Right atrium auricular region (tissue), 2 donors: Measurements from ENCODE around the gene GPHB5. TPM values are rescaled to one million over a fixed set of nuclear protein-coding genes. Genes with fewer than 3 reads are reported as not detected.
"Not testable (repeated sequence)": the region's sequence is repeated elsewhere in the genome, so short reads cannot be mapped to it uniquely, and the experiment has no call there.

Experiments used
- DNase-seq: peaks from one replicate; pipeline ENCODE4 v3.0.0-alpha.2; 2019; ENCODE audit warnings: low spot score
- H3K27ac ChIP-seq, 2 donors: fragments of 200-600 bp; sonication (generic); 1 replicate in 1 of 2; 2 replicates in 1 of 2; pipeline ENCODE4 v1.5.1; 2016 to 2019
- H3K27me3 ChIP-seq, 2 donors: fragments of 200-600 bp; sonication (generic); one replicate each; pipeline versions ENCODE4 v1.5.1 to v1.6.0; 2017 to 2019
- H3K36me3 ChIP-seq: fragments of 200-600 bp; sonication (generic); one replicate; pipeline ENCODE4 v1.5.1; 2016
- H3K4me1 ChIP-seq, 2 donors: fragments of 200-600 bp; sonication (generic); one replicate each; pipeline versions ENCODE4 v1.5.1 to v1.6.0; 2017 to 2019
- H3K4me3 ChIP-seq, 2 donors: fragments of 200-600 bp; sonication (generic); 1 replicate in 1 of 2; 2 replicates in 1 of 2; pipeline ENCODE4 v1.5.1; 2017 to 2019; ENCODE audit warnings: mild to moderate bottlenecking in 1 of 2, moderate library complexity in 1 of 2
- H3K9me3 ChIP-seq, 2 donors: fragments of 200-600 bp; sonication (generic); one replicate each; pipeline ENCODE4 v1.5.1; 2019
- CTCF ChIP-seq, 2 donors: fragments of 200-600 bp; sonication (generic); IDR thresholded peaks; one replicate each; pipeline ENCODE4 v1.5.1; 2019; ENCODE audit warnings: antibody characterized with exemption in 2 of 2
- total RNA-seq, 2 donors: library from RNA; depleted of rRNA; stranded (reverse); fragments of >200 nt; gene quantifications; one replicate each; pipeline ENCODE4 v1.1.0, GENCODE V29; 2016

Gene GPHB5
- total RNA-seq, 2 donors from 2014 or later, result not detected

GRCh38 chr14:63326840-63327239 is 8.1 kb upstream of the GPHB5 start:
- no peaks in the 10 kb centered on the region for H3K36me3 ChIP-seq
- H3K9me3 ChIP-seq, result no peaks in the 10 kb centered on the region
- DNase-seq, result no peak
- peaks cover 0 to 7% of the 10 kb centered on the region in 2 donors for H3K4me1 ChIP-seq
- H3K4me3 ChIP-seq, result no peak overlapping the region
- no peak overlapping the region for H3K27ac ChIP-seq
- TF ChIP-seq CTCF (IDR thresholded peaks at IDR 0.05), result no peak
- no peaks in the 10 kb centered on the region for H3K27me3 ChIP-seq

- H3K4me1 ChIP-seq, result no peaks in the 10 kb centered on the region
- no peak overlapping the region for H3K27ac ChIP-seq
- H3K27me3 ChIP-seq, result no peaks in the 10 kb centered on the region
- H3K4me3 ChIP-seq, result no peak overlapping the region
- TF ChIP-seq CTCF (IDR thresholded peaks at IDR 0.05), result no peak
- no peaks in the 10 kb centered on the region for H3K36me3 ChIP-seq
- DNase-seq, result no peak
- no peaks in the 10 kb centered on the region for H3K9me3 ChIP-seq
Observed at GRCh38 chr14:63322897-63323573, 4.3 kb upstream of the GPHB5 start.

- DNase-seq, result no peak
- Histone ChIP-seq H3K27me3 (no peaks in the 10 kb centered on the region), H3K4me1 (no peaks in the 10 kb centered on the region), H3K27ac (no peak overlapping the region), H3K9me3 (no peaks in the 10 kb centered on the region), H3K36me3 (no peaks in the 10 kb centered on the region), H3K4me3 (no peak overlapping the region)
- TF ChIP-seq CTCF (IDR thresholded peaks at IDR 0.05), result no peak
Observed at GRCh38 chr14:63322472-63322871, 3.7 kb upstream of the GPHB5 start.

GRCh38 chr14:63308723-63309317 is 9.9 kb downstream of the GPHB5 start:
- no peak for DNase-seq
- H3K9me3 ChIP-seq, result no peaks in the 10 kb centered on the region
- no peaks in the 10 kb centered on the region for H3K27me3 ChIP-seq
- no peaks in the 10 kb centered on the region for H3K4me1 ChIP-seq
- H3K27ac ChIP-seq, result no peak overlapping the region
- TF ChIP-seq CTCF (IDR thresholded peaks at IDR 0.05), result peak in 1 of 2 donors; percentile 58
- H3K36me3 ChIP-seq, result no peaks in the 10 kb centered on the region
- H3K4me3 ChIP-seq, result no peak overlapping the region

GRCh38 chr14:63304429-63304828 is 14.3 kb downstream of the GPHB5 start:
- not testable (repeated sequence) for H3K4me3 ChIP-seq

GRCh38 chr14:63301891-63302534 is 16.7 kb downstream of the GPHB5 start:
- Histone ChIP-seq H3K36me3 (no peaks in the 10 kb centered on the region), H3K27me3 (no peaks in the 10 kb centered on the region), H3K4me1 (peaks cover 0 to 8% of the 10 kb centered on the region in 2 donors), H3K27ac (peak overlapping the region in 1 of 2 donors; percentile 50), H3K4me3 (no peak overlapping the region), H3K9me3 (no peaks in the 10 kb centered on the region)
- TF ChIP-seq CTCF (IDR thresholded peaks at IDR 0.05), result no peak
- no peak for DNase-seq

More at GRCh38 chr14:63304429-63304828, 14.3 kb downstream of the GPHB5 start:
- not testable (repeated sequence) for H3K27me3 ChIP-seq, H3K9me3 ChIP-seq, H3K36me3 ChIP-seq, H3K4me1 ChIP-seq, DNase-seq, H3K27ac ChIP-seq
